ENCODE data around the gene SLC14A1. TPM values are rescaled to one million over a fixed set of nuclear protein-coding genes. Genes with fewer than 3 reads are reported as not detected.

The SLC14A1 gene
- total and polyA plus RNA-seq, 2 experiments from 2014 or later = 0.21 to 0.53 TPM

DNA sequence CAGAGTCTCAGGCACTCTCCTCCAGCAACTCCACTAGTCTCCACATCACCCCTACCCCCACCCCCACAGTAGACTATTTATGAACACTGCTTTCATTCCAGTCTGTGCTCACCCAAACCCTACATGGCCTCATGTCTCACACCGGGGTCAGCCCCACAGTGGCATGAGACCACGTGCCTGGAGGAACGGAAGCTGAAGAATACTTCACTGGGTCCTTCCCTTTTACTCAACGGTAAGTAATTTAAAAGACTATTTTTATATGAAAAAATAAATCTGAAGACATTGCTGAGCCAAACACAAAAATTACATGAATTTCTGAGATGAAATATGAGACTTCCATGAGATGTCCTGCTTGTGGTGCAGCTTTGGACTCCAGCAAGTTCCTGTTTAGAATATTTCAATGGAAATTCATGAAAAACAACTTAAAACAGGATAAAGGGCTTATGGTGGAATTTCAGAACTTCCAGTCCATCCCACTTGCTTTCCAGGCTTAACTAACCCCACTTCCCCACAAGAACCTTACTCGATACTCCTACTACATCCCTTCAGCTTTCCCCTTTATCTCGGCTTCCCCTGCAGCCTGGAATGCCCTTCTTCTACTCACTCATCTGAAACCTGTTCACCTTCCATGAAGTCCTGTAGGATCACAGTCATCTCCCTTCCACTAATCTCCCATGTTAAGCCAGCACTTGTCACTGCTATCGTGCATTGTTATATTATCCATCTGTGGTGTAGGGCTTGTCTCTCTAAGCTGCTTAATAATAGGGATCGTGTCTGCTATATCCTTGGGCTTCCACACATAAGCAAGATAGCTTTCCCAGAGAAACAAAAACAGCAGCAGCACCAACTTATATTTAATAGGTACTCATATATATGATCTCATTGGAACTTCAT is 47.9 kb downstream of the SLC14A1 start:
- Histone ChIP-seq H3K4me1 (ENCODE audit: insufficient read depth) (peaks cover 4% of the 10 kb centered on the region; the same call in 1 of the 2 replicates), H3K27ac (ENCODE audit: low read depth) (no peak overlapping the region)

More for the DNA sequence above, 47.9 kb downstream of the SLC14A1 start:
- H3K9me2 ChIP-seq (ENCODE audit: insufficient read depth) = peaks cover 34% of the 10 kb centered on the region
- Mint-ChIP-seq H3K27ac (no peak overlapping the region), H3K9me3 (peaks cover 7% of the 10 kb centered on the region; the same call in 2 of the 3 replicates), H3K36me3 (ENCODE audit: low read depth) (peaks cover 2% of the 10 kb centered on the region; the same call in 2 of the 3 replicates), H3K4me1 (no peaks in the 10 kb centered on the region), H3K27me3 (ENCODE audit: insufficient read depth, low read depth, poor library complexity) (peaks cover 2% of the 10 kb centered on the region), H3K4me3 (no peak overlapping the region)
- DNase-seq (ENCODE audit: low spot score) (no peak), ATAC-seq (no peak)
- no peak overlapping the region for H3K4me2 ChIP-seq
- no peak overlapping the region for H3K4me3 ChIP-seq
- H3K79me2 ChIP-seq (replicated peaks; ENCODE audit: insufficient read depth) = no peaks in the 10 kb centered on the region
- H3K27me3 ChIP-seq (ENCODE audit: insufficient read depth) = peaks cover 3% of the 10 kb centered on the region; the same call in 1 of the 2 replicates
- TF ChIP-seq JUNB (IDR thresholded peaks at IDR 0.05; ENCODE audit: unreplicated experiment) (no peak), EZH2 (IDR thresholded peaks at IDR 0.05; ENCODE audit: low read depth, unreplicated experiment) (no peak), CREB1 (CRISPR knock-in tag; IDR thresholded peaks at IDR 0.05; ENCODE audit: low read depth) (no peak), CTCF (conservative IDR thresholded peaks at IDR 0.05; ENCODE audit: low read depth in 2 of 2) (no peak), ZNF114 (CRISPR knock-in tag; IDR thresholded peaks at IDR 0.05) (no peak), ZNF462 (CRISPR knock-in tag; IDR thresholded peaks at IDR 0.05) (no peak), ZNF331 (CRISPR knock-in tag; IDR thresholded peaks at IDR 0.05; ENCODE audit: low read depth) (no peak), NANOG (IDR thresholded peaks at IDR 0.05; ENCODE audit: borderline replicate concordance) (no peak), POLR2AphosphoS5 (IDR thresholded peaks at IDR 0.05; ENCODE audit: low read depth) (no peak), EZH2phosphoT487 (IDR thresholded peaks at IDR 0.05; ENCODE audit: unreplicated experiment) (no peak), STAT1 (IDR thresholded peaks at IDR 0.05; ENCODE audit: unreplicated experiment) (no peak)
- TF ChIP-seq, protein P1, sequence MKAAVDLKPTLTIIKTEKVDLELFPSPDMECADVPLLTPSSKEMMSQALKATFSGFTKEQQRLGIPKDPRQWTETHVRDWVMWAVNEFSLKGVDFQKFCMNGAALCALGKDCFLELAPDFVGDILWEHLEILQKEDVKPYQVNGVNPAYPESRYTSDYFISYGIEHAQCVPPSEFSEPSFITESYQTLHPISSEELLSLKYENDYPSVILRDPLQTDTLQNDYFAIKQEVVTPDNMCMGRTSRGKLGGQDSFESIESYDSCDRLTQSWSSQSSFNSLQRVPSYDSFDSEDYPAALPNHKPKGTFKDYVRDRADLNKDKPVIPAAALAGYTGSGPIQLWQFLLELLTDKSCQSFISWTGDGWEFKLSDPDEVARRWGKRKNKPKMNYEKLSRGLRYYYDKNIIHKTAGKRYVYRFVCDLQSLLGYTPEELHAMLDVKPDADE (IDR thresholded peaks at IDR 0.05) = no peak
- TF ChIP-seq, protein P2, sequence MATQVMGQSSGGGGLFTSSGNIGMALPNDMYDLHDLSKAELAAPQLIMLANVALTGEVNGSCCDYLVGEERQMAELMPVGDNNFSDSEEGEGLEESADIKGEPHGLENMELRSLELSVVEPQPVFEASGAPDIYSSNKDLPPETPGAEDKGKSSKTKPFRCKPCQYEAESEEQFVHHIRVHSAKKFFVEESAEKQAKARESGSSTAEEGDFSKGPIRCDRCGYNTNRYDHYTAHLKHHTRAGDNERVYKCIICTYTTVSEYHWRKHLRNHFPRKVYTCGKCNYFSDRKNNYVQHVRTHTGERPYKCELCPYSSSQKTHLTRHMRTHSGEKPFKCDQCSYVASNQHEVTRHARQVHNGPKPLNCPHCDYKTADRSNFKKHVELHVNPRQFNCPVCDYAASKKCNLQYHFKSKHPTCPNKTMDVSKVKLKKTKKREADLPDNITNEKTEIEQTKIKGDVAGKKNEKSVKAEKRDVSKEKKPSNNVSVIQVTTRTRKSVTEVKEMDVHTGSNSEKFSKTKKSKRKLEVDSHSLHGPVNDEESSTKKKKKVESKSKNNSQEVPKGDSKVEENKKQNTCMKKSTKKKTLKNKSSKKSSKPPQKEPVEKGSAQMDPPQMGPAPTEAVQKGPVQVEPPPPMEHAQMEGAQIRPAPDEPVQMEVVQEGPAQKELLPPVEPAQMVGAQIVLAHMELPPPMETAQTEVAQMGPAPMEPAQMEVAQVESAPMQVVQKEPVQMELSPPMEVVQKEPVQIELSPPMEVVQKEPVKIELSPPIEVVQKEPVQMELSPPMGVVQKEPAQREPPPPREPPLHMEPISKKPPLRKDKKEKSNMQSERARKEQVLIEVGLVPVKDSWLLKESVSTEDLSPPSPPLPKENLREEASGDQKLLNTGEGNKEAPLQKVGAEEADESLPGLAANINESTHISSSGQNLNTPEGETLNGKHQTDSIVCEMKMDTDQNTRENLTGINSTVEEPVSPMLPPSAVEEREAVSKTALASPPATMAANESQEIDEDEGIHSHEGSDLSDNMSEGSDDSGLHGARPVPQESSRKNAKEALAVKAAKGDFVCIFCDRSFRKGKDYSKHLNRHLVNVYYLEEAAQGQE (IDR thresholded peaks at IDR 0.05; ENCODE audit: unreplicated experiment) = no peak
- no peak overlapping the region for H2AFZ ChIP-seq
- 0 out of 2 replicates have a peak, but pooled peaks cover 3% of the 10 kb centered on the region for H3F3A ChIP-seq (replicated peaks; ENCODE audit: low read depth)
- H4K20me1 ChIP-seq (replicated peaks; ENCODE audit: insufficient read depth) = no peaks in the 10 kb centered on the region
- H3K36me3 ChIP-seq (ENCODE audit: insufficient read depth) = no peaks in the 10 kb centered on the region

All from GM23338 (cell line).